Activated CD4-positive, alpha-beta T cell treated with anti-CD3 and anti-CD28 coated beads, Interleukin-2, Interleukin-4, amounts not matched to agents 100 ng/mL and 50 ng/mL, durations not matched to agents 16 hours and 8 hours (primary cell): ENCODE data around the gene CLPTM1L.
"Not testable (repeated sequence)": the region's sequence is repeated elsewhere in the genome, so short reads cannot be mapped to it uniquely, and the experiment has no call there.

ENCODE experiments used
- DNase-seq: peaks from one replicate; pipeline ENCODE4 v3.0.0-alpha.2; 2020; ENCODE audit warnings: low spot score

CLPTM1L gene

DNA sequence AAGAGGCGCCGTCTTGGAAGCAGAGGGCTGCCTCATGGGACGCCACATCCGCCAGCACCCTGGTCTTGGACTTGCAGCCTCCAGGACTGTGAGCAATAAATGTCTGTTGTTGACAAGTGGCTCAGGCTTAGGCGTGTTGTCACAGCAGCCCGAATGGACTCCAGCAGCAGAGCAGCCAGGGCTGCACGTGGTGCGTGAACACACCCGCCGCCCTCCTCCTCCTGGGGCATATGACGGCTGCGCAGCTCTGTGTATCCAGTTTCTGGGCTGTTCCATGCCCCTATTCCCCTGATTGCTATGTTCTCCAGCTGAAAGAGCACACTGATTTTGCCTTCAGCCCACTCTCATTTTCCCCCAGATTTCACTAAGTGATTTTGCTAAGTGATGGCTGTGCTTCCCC is 36.0 kb upstream of the CLPTM1L start:
- no peak for DNase-seq

DNA sequence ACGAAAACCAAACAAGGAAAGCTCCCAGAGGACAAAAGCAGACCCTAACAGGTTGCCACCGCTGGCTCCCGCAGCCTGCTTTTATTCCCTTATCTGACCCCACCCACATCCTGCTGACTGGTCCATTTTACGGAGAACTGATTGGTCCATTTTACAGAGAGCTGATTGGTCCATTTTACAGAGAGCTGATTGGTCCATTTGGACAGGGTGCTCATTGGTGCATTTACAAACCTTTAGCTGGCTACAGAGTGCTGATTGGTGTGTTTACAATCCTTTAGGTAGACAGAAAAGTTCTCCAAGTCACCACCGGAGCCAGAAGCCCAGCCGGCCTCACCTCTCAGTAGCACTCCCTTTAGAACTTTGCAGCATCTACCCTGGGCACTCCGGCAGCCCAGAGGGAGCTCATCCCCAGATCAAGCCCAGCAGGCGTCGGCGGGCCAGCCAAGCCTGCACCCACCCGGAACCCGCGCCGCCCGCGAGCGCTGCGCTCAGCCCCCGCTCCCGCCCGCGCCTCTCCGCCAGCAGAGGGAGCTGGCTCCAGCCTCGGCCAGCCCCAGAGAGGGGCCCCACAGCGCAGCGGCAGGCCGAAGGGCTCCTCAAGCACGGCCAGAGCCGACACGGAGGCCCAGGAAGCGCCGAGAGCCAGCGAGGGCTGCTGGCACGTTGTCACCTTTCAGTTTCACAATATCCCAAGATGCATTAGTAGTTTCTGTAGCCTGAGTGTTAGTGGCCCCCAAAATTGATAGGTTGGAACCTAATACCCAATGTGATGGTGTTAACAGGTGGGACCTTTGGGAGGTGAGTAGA is 35.3 kb upstream of the CLPTM1L start:
- DNase-seq, result peak; percentile 44

DNA sequence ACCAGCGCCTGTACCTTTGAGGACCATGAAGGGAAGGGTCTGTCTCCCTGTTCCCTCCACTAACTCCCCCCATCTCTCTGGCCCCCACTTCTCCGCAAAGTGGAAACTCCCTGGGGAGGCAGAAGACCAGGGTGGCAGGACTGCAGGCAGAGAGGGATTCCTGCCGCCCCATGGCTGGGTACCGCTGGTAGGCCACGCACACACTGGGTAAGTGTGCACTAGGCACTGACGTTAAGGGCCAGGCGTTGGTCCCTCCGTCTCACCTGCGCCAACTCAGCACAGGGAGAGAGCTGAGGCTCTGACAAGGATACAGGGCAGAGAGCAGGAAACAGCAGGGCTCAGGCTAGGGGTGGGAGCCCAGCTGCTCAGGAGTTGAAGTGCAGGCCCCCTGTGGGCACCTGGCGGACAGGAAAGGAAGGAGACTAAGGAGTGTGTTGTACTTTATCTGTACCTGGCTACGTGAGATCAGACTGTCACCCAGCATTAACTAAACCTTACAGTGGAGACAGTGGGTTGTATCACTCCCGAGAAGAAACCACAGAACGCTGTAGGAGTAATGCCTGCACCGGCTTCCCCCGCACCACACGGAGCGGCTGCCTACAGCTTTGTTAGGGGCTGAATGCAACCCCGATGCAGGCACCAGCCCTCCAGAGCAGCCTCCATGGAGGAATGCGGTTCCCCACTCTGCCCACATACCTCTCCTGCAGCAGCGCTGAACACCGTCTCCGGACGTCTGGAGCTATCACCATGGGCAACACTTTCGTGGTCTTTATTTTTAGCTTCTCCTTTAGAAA is 34.2 kb upstream of the CLPTM1L start:
- no peak for DNase-seq

DNA sequence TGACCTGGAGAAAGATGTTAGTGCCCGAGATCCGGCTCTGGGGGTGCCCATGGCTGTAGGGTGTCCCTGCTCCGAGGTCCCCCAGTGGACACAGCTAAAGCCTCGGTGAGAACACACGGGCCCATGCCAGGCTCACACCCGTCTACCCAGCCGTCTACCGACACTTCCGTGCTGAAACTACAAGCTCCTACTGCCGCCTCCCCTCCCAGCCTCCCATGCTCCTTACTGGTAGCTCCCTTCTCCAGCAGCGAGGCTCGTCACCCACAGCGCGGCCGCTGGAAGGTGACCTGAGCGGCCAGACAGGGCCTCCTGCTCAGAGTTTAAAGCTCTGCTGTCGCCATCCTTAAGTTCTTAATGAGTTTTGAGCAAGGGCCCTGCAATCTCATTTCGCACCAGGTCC is 33.2 kb upstream of the CLPTM1L start:
- DNase-seq, result no peak

DNA sequence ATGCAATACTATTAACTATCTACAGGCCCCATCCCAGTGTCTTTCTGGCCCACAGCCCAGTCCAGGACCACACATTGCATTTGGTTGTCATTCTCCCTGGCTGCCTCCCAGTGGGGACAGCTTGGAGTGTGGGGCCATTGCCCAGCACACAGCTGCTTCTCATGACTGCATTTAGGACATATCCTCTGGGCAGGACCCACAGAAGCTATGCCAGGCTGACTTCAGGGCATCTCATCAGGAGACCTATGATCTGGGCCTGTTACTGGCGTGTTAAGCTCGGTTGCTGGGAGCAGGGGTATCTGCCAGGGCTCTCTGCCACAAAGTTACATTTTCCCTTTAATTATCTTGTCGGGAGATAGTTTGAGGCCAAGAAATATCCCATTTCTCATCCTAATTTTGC is 32.1 kb upstream of the CLPTM1L start:
- no peak for DNase-seq

DNA sequence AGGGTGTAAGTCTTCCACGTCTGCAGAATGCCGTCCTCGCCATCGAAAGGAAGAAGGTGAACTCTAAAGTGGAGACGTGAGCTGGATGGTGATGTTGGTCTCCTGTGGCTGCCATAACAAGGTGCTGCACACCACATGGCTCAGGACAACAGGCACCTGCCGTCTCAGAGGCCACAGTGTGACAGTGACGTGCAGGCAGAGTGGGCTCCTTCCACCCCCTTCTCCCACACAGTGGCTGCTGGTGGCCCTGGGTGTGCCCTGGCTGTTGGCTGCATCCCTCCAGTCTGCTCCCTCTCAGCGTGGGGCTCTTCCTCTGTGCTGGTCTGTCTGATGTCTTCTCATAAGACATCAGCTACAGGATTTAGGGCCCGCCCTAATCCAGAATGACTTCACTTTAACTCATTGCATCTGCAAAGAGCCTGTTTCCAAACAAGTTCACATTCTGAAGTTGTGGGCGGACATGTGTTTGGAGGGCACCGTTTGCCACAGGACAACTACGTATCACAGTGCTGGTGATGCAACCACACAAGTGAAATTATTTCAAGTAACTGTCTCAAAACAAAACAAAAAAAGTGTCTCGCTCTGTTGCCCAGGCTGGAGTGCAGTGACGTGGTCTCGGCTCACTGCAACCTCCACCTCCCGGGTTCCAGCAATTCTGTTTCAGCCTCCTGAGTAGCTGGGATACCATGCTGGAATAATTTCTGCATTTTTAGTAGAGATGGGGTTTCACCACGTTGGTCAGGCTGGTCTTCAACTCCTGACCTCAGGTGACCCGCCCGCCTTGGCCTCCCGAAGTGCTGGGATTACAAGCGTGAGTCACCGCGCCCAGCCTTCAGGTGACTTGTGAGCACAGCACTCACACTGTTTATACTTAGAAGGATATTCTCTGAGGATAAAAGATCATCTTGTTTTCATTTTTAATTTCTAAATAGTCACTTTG is 31.2 kb upstream of the CLPTM1L start:
- no peak for DNase-seq

DNA sequence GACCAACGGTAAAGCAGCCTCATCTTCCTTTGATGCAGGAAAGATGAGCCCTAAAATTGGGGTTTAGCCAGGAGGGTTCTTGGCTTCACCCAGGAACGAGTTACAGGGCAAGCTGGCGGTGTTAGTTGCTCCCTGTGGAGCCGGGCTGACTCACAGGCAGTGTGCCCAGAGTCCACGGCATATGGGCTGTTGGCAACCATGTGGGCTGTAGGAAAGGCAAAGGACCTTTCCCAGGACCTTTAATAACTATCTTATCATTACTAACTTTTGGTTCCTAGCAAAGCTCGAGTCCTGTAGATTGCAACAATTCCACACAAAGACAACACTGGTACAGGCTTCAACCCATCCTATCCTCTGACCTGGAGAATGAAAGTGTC is 29.8 kb upstream of the CLPTM1L start:
- no peak for DNase-seq

DNA sequence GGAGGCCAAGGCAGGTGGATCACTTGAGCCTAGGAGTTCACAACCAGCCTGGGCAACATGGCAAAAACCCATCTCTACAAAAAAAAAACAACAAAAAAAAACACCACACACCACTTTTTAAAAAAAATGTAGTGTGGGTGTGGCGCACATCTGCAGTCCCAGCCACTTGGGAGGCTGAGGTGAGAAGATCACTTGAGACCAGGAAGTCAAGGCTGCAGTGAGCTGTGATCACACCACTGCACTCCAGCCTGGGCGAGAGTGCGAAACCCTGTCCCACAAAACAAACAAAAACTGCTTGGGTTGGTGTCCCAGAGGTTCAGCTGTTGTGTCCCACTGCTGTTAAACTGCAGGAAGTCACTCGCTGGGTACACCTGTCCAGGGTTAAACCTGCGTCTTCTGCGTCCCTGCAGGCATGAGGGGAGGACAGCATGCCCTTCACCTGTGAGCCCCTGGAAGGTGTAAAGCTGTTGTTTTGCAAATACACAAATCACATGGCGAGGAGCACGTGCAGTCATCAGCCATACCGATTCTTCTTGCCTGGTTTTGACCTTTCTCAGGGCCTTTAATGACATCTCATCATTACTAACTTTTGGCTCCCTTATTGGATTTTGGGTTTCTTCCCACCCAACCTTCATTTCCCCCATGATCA is 29.3 kb upstream of the CLPTM1L start:
- DNase-seq, result no peak

DNA sequence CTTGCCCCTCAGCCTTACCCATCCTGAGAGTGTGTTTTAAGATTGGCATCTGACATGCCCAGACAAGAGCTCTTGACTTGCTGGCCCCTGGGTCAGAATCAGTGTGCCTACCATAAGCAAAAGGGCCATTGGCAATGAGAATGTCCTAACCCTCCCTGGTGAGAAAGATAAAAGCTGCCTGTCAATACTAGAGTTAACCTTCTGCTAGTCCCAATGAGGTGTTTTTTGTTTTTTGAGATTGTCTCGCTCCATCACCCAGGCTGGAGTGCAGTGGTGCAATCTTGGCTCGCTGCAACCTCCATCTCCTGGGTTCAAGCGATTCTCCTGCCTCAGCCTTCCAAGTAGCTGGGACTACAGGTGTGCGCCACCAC is 27.1 kb upstream of the CLPTM1L start:
- DNase-seq, result not testable (repeated sequence)

DNA sequence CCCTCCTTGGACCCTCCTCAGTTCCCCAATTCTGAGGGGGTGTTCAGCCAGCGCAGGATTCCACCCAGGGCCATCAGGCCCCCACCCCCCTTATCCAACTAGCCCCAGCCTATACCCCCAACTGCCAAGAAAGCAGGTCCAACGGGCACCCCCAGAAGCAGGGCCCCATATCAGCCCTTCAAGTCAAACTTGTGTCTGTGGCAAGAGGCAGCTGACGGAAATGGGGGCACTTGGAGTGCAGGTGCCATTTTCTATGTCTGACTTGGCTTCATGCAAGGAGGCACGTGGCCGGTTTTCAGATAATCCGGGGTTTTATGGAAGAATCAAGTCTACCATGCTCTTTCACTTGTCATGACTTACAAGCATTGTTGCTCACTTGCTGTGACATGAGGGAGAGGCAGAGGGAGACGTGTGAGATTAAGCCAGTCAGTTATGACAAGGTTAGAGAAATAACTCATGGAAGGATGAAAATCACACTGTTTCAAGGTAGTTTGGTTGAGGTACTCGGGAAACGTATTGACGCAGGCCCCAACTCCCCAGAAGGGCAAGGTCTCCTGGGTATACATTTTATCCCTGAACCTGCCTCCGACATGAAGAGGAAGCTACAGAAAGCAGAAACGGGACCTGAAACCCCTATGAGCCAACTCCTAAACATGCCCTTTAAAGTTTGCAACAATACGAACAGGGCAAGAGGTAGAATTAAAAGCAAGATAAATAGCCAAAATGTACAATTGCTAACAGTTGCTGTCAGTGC is 26.5 kb upstream of the CLPTM1L start:
- no peak for DNase-seq

DNA sequence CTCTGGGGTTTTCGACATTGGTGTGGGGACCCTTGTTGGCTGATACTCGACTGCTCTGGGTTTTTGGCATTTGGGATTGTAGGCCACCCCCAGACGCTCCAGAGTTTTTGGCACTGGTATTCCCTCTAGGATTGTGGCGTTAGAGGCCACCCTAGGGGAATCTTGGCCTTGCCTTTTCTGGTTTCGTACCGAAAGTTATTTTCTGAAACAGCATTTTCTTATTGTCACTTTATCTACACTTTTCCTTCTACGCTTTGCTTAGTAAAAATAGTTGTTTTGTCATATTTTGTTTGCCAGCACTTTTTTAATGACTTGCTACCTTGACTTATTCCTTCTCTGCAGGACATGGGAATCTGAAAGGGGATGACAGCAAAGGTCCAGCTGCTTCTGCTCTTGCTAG is 25.1 kb upstream of the CLPTM1L start:
- no peak for DNase-seq

DNA sequence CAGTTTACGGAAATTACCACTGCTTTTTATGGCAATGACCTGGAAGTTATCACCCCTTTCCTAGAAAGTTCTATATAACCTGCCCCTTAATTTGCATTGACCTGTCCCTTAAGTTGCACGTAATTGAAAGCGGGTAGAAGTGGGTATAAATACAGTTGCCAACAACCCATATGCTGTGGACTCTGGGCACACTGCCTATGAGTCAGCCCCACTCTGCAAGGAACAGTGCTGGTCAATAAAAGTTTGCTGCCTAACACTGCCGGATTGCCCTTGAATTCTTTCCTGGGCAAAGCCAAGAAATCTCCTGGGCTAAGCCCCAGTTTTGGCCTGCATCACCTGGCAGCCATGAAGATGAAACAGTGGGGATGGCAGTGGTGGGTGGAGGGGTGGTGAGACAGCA is 23.9 kb upstream of the CLPTM1L start:
- no peak for DNase-seq

DNA sequence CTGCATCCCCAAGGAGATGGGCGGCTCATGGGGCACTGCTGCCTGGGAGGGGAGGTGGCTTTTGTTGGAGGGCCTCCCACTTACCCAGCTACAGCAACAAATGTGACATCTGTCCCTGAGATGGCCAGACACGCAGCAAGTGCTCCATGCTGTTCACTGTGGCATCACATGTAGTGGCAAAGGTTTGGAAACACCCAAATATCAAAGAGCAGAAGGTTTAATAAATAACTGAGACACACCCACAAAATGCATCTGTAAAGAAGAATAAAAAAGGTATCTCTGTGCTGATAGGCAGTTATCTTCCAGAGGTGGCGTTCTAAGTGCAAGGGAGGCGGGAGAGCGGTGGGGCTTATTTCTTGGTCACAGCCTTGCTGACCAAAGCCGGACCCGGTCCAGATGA is 23.3 kb upstream of the CLPTM1L start:
- no peak for DNase-seq

DNA sequence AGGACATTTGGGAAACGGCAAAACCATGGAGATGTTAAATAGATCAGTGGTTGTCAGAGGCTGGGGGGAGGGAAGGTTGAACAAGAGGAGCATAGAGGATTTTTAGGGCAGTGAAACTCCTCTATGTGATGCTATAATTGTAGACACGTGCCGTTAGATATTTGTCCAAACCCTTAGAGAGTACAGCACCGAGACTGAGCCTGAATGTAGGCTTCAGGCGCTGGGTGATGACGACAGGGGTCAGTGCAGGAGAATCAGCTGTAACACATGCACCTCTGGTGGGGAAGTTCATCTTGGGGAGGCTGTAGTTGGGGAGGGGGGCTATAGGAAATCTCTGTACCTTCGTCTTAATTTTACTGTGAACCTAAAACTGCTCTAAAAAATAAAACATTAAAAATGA is 22.2 kb upstream of the CLPTM1L start:
- DNase-seq, result no peak

DNA sequence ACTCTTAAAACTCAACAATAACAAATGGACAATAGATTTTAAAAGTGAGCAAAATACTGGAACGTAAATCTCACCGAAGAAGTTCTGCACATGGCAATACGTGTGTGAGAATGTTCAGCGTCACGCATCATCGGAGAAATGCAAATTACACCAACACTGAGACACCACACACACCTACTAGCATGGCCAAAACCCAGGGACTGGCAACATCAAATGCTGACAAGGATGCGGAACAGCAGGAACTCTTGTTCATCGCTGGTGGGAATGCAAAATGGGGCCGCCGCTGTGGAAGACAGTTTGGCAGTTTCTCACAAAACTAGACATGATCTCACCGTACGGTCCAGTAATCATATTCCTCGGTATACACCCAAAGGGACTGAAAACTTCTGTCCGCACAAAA is 21.6 kb upstream of the CLPTM1L start:
- DNase-seq, result no peak

DNA sequence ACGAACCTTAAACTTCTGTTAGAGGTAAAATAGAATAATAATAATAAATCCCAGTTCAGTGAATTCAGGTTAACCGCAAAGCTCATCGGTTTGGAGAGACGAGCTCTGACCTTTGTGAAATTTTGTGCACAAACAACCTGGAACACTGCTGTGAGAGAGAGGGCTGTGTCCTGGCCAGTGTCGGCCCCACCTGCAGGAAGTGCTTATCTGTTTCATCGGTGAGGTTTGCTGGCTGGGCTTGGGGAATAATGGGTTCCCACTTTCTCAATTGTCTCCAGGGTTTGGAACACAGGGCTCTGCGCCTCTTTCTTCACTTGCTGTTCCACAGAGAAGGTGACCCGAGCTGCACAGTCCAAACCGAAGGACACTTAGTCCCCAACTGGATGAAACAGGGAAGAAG is 19.3 kb upstream of the CLPTM1L start:
- DNase-seq, result no peak

DNA sequence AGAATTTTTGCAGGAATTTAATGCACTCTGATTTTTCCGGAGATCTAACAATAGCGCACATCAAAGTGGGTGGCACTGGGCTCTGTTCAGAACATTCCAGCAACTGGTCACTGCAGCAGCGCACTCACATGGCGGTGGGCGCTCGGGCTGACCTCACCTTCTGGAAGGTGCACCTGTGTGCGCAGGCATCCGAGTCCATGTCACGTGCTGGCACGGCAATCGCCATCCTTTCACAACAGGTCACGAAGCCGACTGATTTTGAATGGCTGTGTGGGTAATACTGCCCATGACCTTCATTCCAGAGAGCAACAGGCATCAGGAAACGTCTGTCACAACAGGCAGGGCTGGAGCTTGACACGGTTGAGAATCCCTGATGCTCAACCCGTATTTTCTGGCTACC is 18.7 kb upstream of the CLPTM1L start:
- DNase-seq, result no peak

DNA sequence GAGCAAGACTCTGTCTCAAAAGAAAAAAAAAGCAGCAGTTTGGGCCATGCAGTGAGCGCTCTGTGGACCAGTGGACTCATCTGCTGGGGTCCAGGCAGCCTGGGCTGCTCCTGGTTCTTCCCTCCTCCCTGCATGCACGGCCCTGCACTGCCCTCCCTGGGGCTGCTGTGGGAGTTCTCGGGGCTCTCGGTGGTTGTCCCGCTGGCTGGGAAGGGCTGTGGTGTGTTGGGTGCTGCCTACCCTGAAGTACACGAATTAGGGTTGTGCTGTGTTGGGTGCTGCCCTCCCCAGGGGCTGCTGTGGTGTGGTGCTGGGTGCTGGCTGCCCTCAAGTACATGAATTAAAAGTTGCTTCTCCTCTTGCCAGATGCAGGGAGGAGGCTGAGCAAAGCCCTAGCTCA is 18.3 kb upstream of the CLPTM1L start:
- DNase-seq, result no peak

DNA sequence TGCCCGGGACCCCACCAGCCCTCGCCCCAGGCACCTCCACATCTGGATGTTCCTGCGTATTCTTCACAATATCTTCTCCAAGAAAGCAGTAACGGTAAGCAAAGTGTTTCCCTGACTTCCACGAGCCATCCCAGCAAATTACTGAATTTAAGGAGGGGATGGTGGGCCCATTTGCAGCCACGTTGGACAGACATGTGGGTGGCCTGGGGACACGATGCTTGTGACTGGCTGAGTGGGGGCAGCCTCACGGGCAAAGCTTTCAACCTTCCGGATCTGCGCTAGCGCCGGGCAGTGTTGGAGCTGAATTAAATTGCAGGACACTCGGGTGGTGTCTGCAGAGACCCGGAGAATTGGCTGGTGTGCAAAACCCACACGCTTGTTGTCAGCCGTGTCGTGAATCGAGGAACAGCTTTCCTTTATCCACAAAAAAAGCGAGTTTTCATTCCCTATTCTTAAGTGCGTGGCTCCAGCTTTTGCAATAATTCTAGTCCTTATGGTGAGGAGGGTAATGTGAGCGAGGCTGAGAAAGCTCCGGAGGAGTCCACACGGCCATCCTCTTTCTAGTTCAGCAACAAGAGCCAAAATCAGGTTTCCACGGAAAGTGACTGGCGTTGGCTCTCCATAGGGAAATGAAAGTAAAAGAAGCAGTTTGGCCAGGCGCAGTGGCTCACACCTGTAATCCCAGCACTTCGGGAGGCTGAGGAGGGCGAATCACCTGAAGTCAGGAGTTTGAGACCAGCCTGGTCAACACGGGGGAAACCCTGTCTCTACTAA is 17.5 kb upstream of the CLPTM1L start:
- DNase-seq, result no peak

DNA sequence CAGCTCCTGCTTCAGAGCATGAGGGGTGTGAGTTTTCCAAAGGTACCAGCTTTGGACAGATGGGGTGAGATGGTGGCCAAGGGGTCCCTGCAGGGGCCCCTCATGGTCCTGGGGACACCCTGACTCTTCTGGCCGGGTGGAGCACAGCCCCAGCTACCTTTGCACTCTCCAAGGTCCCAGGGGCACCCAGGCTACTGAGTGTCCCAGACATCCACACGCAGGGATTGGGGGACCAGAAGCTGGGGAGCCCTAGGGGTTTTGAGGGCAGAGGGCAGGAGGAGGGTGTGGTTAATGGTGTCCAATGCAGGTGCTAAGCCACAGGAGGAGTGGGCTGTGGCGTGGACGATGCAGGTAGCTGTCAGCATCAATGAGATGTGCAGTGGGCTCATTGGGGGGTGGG is 16.0 kb upstream of the CLPTM1L start:
- no peak for DNase-seq

DNA sequence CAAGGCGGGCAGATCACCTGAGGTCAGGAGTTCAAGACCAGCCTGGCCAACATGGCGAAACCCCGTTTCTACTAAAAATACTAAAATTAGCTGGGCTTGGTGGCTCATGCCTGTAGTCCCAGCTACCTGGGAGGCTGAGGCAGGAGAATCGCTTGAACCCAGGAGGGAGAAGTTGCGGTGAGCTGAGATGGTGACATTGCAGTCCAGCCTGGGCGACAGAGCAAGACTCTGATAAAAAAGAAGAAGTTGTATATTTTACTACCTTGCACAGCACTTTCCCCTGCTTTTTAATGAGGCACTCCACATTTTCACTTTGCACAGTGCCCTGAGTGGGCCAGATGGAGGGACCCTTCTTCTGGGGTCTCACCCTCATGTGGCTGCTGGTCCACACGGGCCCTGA is 15.5 kb upstream of the CLPTM1L start:
- not testable (repeated sequence) for DNase-seq
